ENCODE results near the gene IFI16. TPM values are rescaled to one million over a fixed set of nuclear protein-coding genes. Genes with fewer than 3 reads are reported as not detected.

The IFI16 gene
- total RNA-seq, 1 donor from 2014 or later: 5.4 TPM

GRCh38 chr1:159054427-159054826 is 44.7 kb downstream of the IFI16 start:
- H3K9me3 ChIP-seq (ENCODE audit: low read depth): no peaks in the 10 kb centered on the region
- H3K79me2 ChIP-seq (ENCODE audit: low read depth): no peaks in the 10 kb centered on the region
- H3K36me3 ChIP-seq: no peaks in the 10 kb centered on the region
- no peaks in the 10 kb centered on the region for H4K20me1 ChIP-seq (ENCODE audit: low read depth)
- no peaks in the 10 kb centered on the region for H3K27me3 ChIP-seq
- no peak overlapping the region for H3K4me2 ChIP-seq
- Mint-ChIP-seq H3K27ac (no peak overlapping the region), H3K4me3 (no peak overlapping the region), H3K4me1 (peaks cover 31% of the 10 kb centered on the region), H3K27me3 (ENCODE audit: insufficient read depth, low read depth) (peaks cover 13% of the 10 kb centered on the region), H3K36me3 (peaks cover 4% of the 10 kb centered on the region), H3K9me3 (peaks cover 3% of the 10 kb centered on the region)
- H3F3A ChIP-seq (ENCODE audit: low read depth): no peaks in the 10 kb centered on the region
- no peak for DNase-seq (ENCODE audit: low spot score)
- no peak overlapping the region for H3K4me3 ChIP-seq
- H3K9ac ChIP-seq: no peak overlapping the region
- H3K27ac ChIP-seq: no peak overlapping the region
- H3K4me1 ChIP-seq: peaks cover 9% of the 10 kb centered on the region
- TF ChIP-seq EZH2 (IDR thresholded peaks at IDR 0.05) (no peak), EZH2phosphoT487 (IDR thresholded peaks at IDR 0.05) (no peak), CTCF (IDR thresholded peaks at IDR 0.05) (no peak)
- no peak overlapping the region for H2AFZ ChIP-seq (replicated peaks)

- TF ChIP-seq EZH2 (IDR thresholded peaks at IDR 0.05) (no peak), CTCF (IDR thresholded peaks at IDR 0.05) (no peak), EZH2phosphoT487 (IDR thresholded peaks at IDR 0.05) (no peak)
- Histone ChIP-seq H4K20me1 (ENCODE audit: low read depth) (no peaks in the 10 kb centered on the region), H3K36me3 (peaks cover under 1% of the 10 kb centered on the region), H2AFZ (replicated peaks) (no peak overlapping the region), H3K79me2 (ENCODE audit: low read depth) (no peaks in the 10 kb centered on the region), H3K4me2 (no peak overlapping the region), H3K4me3 (no peak overlapping the region), H3K27ac (no peak overlapping the region), H3K9ac (no peak overlapping the region), H3K27me3 (no peaks in the 10 kb centered on the region), H3K4me1 (peaks cover 9% of the 10 kb centered on the region), H3F3A (ENCODE audit: low read depth) (no peaks in the 10 kb centered on the region), H3K9me3 (ENCODE audit: low read depth) (no peaks in the 10 kb centered on the region)
- peaks cover 31% of the 10 kb centered on the region for H3K4me1 Mint-ChIP-seq
- peaks cover 3% of the 10 kb centered on the region for H3K9me3 Mint-ChIP-seq
- peaks cover 13% of the 10 kb centered on the region for H3K27me3 Mint-ChIP-seq (ENCODE audit: insufficient read depth, low read depth)
- no peak overlapping the region for H3K4me3 Mint-ChIP-seq
- peaks cover 6% of the 10 kb centered on the region for H3K36me3 Mint-ChIP-seq
- DNase-seq (ENCODE audit: low spot score): no peak
- H3K27ac Mint-ChIP-seq: no peak overlapping the region
Measured at GRCh38 chr1:159055181-159055641, 45.5 kb downstream of the IFI16 start.

GRCh38 chr1:159056069-159056698 is 46.5 kb downstream of the IFI16 start:
- no peak overlapping the region for H3K4me3 Mint-ChIP-seq
- peak; percentile 28 for DNase-seq (ENCODE audit: low spot score)
- peak overlapping the region; percentile 38 for H2AFZ ChIP-seq (replicated peaks)

More at GRCh38 chr1:159056069-159056698, 46.5 kb downstream of the IFI16 start:
- H3K4me3 ChIP-seq: no peak overlapping the region
- no peak overlapping the region for H3K4me2 ChIP-seq
- H3K36me3 ChIP-seq: peaks cover 8% of the 10 kb centered on the region
- TF ChIP-seq EZH2phosphoT487 (IDR thresholded peaks at IDR 0.05): no peak
- TF ChIP-seq CTCF (IDR thresholded peaks at IDR 0.05): peak; percentile 41
- TF ChIP-seq EZH2 (IDR thresholded peaks at IDR 0.05): no peak
- Mint-ChIP-seq H3K27ac (peak overlapping the region; percentile 16), H3K36me3 (peaks cover 8% of the 10 kb centered on the region), H3K4me1 (peaks cover 31% of the 10 kb centered on the region), H3K9me3 (peaks cover 3% of the 10 kb centered on the region), H3K27me3 (ENCODE audit: insufficient read depth, low read depth) (peaks cover 8% of the 10 kb centered on the region)
- H3K27me3 ChIP-seq: no peaks in the 10 kb centered on the region
- no peaks in the 10 kb centered on the region for H4K20me1 ChIP-seq (ENCODE audit: low read depth)
- no peaks in the 10 kb centered on the region for H3K9me3 ChIP-seq (ENCODE audit: low read depth)
- H3K4me1 ChIP-seq: peaks cover 9% of the 10 kb centered on the region
- H3K79me2 ChIP-seq (ENCODE audit: low read depth): no peaks in the 10 kb centered on the region
- no peak overlapping the region for H3K27ac ChIP-seq
- no peak overlapping the region for H3K9ac ChIP-seq
- no peaks in the 10 kb centered on the region for H3F3A ChIP-seq (ENCODE audit: low read depth)

Data from neural progenitor cell (in vitro differentiated cells).